ENCODE data around the gene DOCK4.

The DOCK4 gene

DNA sequence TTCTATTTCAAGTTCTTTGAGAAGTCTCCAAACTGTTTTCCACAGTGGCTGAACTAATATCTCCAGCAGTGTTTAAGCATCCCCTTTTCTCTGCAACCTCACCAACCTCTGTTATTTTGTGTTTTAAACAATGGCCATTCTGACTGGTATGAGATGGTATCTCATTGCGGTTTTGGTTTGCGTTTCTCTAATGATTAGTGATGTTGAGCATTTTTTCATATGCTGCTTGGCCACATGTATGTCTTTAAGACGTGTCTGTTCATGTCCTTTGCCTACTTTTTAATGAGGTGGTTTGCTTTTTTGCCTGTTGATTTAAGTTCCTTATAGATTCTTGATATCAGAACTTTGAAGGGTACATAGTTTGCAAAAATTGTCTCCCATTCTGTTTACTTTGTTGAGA is 487.3 kb downstream of the DOCK4 start:
- TF ChIP-seq, protein P1, sequence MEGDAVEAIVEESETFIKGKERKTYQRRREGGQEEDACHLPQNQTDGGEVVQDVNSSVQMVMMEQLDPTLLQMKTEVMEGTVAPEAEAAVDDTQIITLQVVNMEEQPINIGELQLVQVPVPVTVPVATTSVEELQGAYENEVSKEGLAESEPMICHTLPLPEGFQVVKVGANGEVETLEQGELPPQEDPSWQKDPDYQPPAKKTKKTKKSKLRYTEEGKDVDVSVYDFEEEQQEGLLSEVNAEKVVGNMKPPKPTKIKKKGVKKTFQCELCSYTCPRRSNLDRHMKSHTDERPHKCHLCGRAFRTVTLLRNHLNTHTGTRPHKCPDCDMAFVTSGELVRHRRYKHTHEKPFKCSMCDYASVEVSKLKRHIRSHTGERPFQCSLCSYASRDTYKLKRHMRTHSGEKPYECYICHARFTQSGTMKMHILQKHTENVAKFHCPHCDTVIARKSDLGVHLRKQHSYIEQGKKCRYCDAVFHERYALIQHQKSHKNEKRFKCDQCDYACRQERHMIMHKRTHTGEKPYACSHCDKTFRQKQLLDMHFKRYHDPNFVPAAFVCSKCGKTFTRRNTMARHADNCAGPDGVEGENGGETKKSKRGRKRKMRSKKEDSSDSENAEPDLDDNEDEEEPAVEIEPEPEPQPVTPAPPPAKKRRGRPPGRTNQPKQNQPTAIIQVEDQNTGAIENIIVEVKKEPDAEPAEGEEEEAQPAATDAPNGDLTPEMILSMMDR (conservative IDR thresholded peaks at IDR 0.05; ENCODE audit: low read length): no peak
- TF ChIP-seq EZH2phosphoT487 (IDR thresholded peaks at IDR 0.05; ENCODE audit: borderline replicate concordance): no peak
- H3K4me3 ChIP-seq (ENCODE audit: low read length, poor library complexity, severe bottlenecking): no peak overlapping the region

DNA sequence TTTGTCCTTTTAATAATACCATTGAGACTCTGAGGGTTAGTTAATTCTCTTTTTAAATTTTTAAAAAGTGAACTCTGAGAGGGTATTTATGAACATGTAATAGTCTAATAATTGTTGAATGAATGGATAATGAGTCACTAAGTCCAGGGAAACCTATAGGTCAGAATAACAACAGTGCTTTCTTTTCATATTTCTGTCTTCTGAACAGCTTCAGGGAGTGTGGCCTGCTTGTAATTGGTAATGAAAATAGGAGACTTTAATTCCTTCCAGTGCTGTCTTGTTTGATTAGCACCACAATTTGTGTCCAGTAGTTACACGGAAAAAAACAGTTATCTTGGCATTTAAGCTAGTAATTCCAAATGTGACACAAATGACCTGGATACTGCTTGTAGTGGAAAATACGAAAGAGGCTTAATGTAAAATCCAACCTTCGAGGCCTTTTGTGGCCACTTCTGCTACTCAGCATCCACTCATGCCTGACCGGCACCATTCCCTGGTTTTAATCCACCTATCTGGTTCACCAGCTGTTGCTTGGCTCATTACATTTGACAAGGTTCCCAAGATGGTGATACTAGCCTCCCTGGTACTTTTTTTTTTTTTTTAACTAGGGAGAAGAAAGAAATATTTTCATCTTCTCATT is 494.7 kb downstream of the DOCK4 start:
- Histone ChIP-seq H2AFZ (ENCODE audit: low read length) (no peak overlapping the region), H3F3A (ENCODE audit: low read depth) (no peaks in the 10 kb centered on the region), H3K4me2 (ENCODE audit: low read depth, low read length, poor library complexity, severe bottlenecking) (no peak overlapping the region), H3K9me2 (replicated peaks; ENCODE audit: low read depth, low read length) (no peaks in the 10 kb centered on the region), H3K79me2 (ENCODE audit: insufficient read depth, low read length) (no peaks in the 10 kb centered on the region), H3K27me3 (ENCODE audit: insufficient read depth, low read length, poor library complexity, severe bottlenecking) (no peaks in the 10 kb centered on the region), H4K20me1 (ENCODE audit: insufficient read depth, low read length, poor library complexity, severe bottlenecking) (no peaks in the 10 kb centered on the region), H3K9me3 (ENCODE audit: insufficient read depth, low read depth, low read length) (no peaks in the 10 kb centered on the region), H3K4me3 (ENCODE audit: low read length, poor library complexity, severe bottlenecking) (no peak overlapping the region), H3K9ac (ENCODE audit: low read depth, low read length, poor library complexity, severe bottlenecking) (no peak overlapping the region), H3K36me3 (ENCODE audit: insufficient read depth, low read length) (no peaks in the 10 kb centered on the region), H3K4me1 (ENCODE audit: insufficient read depth, low read length, poor library complexity, severe bottlenecking) (no peaks in the 10 kb centered on the region)
- TF ChIP-seq, protein P1 (conservative IDR thresholded peaks at IDR 0.05; ENCODE audit: low read length): no peak
- no peak for TF ChIP-seq EZH2phosphoT487 (IDR thresholded peaks at IDR 0.05; ENCODE audit: borderline replicate concordance)

More for the DNA sequence above, 487.3 kb downstream of the DOCK4 start:
- no peak overlapping the region for H3K4me2 ChIP-seq (ENCODE audit: low read depth, low read length, poor library complexity, severe bottlenecking)
- H3F3A ChIP-seq (ENCODE audit: low read depth): no peaks in the 10 kb centered on the region
- no peak overlapping the region for H2AFZ ChIP-seq (ENCODE audit: low read length)
- H3K9ac ChIP-seq (ENCODE audit: low read depth, low read length, poor library complexity, severe bottlenecking): no peak overlapping the region
- H3K9me3 ChIP-seq (ENCODE audit: insufficient read depth, low read depth, low read length): 0 out of 2 replicates have a peak, but pooled peaks cover 3% of the 10 kb centered on the region
- no peaks in the 10 kb centered on the region for H4K20me1 ChIP-seq (ENCODE audit: insufficient read depth, low read length, poor library complexity, severe bottlenecking)
- H3K79me2 ChIP-seq (ENCODE audit: insufficient read depth, low read length): no peaks in the 10 kb centered on the region
- no peaks in the 10 kb centered on the region for H3K27me3 ChIP-seq (ENCODE audit: insufficient read depth, low read length, poor library complexity, severe bottlenecking)
- no peaks in the 10 kb centered on the region for H3K36me3 ChIP-seq (ENCODE audit: insufficient read depth, low read length)
- H3K9me2 ChIP-seq (replicated peaks; ENCODE audit: low read depth, low read length): no peaks in the 10 kb centered on the region
- no peaks in the 10 kb centered on the region for H3K4me1 ChIP-seq (ENCODE audit: insufficient read depth, low read length, poor library complexity, severe bottlenecking)

- Histone ChIP-seq H3K9me2 (replicated peaks; ENCODE audit: low read depth, low read length) (no peaks in the 10 kb centered on the region), H3K9ac (ENCODE audit: low read depth, low read length, poor library complexity, severe bottlenecking) (no peak overlapping the region), H2AFZ (ENCODE audit: low read length) (no peak overlapping the region), H4K20me1 (ENCODE audit: insufficient read depth, low read length, poor library complexity, severe bottlenecking) (no peaks in the 10 kb centered on the region), H3K27me3 (ENCODE audit: insufficient read depth, low read length, poor library complexity, severe bottlenecking) (no peaks in the 10 kb centered on the region), H3K4me2 (ENCODE audit: low read depth, low read length, poor library complexity, severe bottlenecking) (no peak overlapping the region), H3K79me2 (ENCODE audit: insufficient read depth, low read length) (no peaks in the 10 kb centered on the region), H3K4me3 (ENCODE audit: low read length, poor library complexity, severe bottlenecking) (no peak overlapping the region), H3K4me1 (ENCODE audit: insufficient read depth, low read length, poor library complexity, severe bottlenecking) (no peaks in the 10 kb centered on the region), H3K9me3 (ENCODE audit: insufficient read depth, low read depth, low read length) (no peaks in the 10 kb centered on the region), H3F3A (ENCODE audit: low read depth) (no peaks in the 10 kb centered on the region), H3K36me3 (ENCODE audit: insufficient read depth, low read length) (no peaks in the 10 kb centered on the region)
- TF ChIP-seq, protein P1 (conservative IDR thresholded peaks at IDR 0.05; ENCODE audit: low read length): no peak
- no peak for TF ChIP-seq EZH2phosphoT487 (IDR thresholded peaks at IDR 0.05; ENCODE audit: borderline replicate concordance)
Measured at GRCh38 chr7:111710839-111711380, 495.3 kb downstream of the DOCK4 start.
